GM21786 (cell line): ENCODE results near the gene ZFYVE19.

Experiments
- ATAC-seq: cut with Tn5 transposase; IDR thresholded peaks from one replicate; pipeline ENCODE4 v1.9.1; 2021; ENCODE audit not compliant: unreplicated experiment

Gene ZFYVE19

DNA sequence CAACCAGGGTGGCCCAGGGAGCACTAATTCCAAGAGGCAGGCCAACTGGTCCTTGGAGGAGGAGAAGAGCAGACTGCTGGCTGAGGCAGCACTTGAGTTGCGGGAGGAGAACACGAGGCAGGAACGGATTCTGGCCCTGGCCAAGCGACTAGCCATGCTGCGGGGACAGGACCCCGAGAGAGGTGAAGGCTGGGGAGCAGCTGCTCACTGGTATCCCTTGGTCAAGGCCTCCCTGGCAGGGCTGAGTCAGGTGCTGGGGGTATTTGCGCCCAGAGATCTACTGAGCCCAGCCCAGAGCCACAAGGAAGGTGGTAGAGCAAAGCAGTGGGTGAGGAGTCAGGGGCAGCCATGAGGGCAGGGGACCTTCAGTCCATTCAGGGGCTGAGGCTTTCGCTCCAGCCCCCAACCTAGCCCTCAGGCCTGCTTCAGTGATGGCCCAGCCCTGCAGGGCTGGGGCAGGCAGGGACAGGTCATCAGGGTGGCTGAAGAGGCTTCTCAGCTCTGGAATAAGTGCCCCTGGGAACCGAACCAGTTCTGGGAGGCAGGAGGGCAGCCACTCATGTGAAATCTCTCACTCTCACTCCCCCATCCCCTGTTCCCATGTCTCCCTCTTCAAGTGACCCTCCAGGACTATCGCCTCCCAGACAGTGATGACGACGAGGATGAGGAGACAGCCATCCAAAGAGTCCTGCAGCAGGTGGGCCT lies 6.0 kb downstream of the ZFYVE19 start:
- no peak for ATAC-seq

DNA sequence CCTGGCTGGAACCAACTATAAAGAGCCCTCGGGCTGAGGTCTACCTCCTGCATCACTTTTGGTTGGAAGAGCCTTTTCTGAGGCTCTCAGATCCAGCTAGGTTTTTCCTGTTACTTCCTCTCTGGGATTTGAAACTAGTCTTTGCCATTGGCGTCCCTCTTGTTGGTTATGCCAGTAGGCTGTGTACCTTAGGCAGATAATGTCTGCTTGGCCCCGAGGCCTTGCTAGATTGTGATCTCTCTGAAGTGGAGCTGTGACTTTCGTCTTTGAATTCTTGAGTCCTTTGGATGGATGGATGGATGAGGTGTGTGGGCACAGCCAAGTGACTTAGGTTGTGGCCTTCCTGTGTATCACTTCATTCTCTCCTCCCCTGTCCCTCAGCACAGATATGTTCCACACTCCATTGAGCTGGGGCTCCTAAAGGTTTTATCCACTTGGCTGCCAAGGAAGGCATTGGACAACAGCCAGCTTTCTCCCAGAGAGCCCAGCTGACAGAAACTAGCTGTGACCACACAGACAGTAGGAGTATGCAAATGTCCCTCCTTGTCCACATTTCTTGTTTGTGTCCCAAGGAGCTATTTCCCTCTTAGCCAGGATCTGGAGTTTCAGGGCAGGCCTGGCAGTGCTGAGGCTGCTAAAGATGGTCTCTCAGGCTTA lies 8.3 kb downstream of the ZFYVE19 start:
- ATAC-seq: no peak

DNA sequence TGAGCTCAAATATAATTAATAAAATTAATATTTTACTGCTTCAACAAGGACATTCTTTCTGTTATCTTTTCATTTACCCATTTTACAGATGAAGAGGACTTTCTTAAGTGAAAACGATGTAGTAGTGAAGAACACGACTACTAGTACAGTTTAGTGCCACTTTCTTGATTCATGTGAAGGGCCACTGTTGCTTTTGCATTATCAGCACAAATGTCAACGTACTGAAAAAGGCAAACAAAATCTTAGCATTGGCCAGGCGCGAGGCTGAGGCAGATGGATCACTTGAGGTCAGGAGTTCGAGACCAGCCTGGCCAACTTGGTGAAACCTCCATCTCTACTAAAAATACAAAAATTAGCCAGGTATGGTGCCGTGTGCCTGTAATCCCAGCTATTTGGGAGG lies 12.2 kb downstream of the ZFYVE19 start:
- ATAC-seq: no peak

DNA sequence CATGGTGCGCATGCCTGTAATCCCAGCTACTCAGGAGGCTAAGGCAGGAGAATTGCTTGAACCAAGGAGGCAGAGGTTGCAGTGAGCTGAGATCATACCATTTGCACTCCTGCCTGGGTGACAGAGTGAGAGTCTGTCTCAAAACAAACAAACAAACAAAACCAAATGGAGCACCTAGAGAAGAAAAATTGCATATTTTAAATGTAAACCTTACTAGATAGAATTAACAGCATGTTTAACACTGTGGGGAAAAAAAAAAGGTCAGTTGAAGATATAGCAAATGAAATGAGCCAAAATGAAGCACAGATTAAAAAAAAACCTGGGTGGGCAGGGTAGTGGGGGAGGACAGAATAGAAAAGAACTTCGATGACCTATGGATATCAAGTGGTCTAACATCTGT lies 14.3 kb downstream of the ZFYVE19 start:
- no peak for ATAC-seq

DNA sequence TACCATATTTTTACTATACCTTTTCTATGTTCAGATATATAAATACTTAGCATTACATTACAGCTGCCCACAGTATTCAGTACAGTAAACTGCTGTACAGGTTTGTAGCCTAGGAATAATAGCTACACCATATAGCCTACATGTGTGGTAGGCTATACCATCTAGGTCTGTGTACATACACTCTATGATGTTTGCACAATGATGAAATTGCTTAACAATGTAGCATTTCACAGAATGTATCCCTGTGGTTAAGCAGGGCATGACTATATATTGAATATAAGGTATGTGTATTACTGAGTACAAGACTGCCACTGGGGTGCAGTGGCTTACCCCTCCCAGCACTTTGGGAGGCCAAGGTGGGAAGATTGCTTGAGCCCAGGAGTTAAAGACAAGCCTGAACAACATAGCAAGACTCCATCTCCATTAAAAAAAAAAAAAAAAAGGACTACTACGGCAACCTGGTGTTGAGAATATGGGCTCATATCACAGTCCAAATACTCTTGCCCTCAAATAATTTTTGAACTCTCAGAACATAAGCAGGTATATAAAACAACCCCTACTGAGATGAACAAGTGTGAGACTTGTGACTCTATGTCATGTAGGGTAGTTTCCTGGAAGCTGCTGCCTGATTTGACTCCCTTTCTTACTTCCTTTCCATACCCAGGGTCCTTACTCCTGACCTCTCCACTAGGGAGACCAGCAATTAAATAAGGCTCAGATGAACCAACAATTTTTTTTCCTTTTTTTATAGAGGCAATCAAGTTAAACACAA lies 16.9 kb downstream of the ZFYVE19 start:
- no peak for ATAC-seq

DNA sequence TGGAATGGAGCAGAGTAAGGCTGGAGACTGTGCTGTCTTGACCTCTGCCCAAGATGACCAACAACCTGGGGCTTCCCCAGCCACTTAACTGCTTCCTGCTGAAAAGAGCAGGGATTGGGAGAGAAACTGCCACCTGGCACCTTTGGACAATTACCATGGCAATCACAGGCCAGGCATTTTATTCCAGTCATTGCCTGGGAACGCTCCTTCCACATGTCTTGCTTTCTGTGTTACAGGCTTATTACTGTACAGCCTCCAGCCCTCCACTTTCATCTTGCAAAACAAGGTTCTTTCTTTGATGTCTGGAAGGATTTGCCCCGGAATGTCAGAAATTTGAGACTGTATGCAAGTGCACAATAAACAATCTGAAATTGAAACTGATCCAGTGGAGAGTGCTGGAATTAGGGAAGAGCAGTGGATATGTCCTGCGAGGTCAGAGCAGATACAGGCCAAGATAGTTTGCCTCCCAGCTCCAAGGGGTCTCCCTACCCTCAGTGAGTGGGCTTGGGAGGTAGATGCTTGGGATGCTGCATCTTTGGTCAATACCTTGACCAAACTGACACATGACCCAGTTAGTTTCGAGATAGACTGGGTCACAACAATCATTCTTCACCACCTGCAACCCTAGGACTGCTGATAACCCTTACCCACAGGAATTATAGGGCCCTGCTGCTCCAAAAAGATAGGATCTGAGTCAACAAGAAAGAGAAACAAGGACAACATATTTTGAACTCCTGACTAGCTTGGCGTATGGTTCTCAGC lies 19.0 kb downstream of the ZFYVE19 start:
- no peak for ATAC-seq

DNA sequence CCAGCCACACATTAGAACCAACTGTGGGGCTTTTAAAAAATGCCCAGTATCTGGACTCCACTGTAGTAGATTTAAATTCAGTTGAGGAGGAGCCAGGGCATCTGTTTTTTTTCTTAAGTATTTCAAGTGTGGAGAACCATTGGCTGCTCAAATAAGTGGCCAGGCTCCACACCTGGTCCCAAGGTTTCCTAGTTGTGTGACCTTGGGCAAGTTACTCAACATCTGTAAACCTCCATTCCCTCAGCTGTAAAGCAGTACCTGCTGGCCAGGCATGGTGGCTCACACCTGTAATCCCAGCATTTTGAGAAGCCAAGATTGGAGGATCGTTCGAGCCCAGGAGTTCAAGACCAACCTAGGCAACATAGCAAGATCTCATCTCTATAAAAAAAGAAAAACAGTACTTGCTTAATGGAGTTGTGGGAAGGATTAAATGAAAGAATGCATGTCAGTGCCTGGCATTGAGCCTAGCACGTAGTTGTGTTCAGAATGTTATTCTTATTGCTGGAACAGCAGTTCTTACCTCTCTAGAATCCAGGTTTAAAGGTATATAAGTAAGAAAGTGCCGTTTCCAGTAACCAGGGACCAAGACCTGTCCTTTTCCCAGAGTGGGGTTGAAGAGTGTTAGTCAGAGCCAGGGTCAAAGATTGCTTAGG lies 19.7 kb downstream of the ZFYVE19 start:
- no peak for ATAC-seq

DNA sequence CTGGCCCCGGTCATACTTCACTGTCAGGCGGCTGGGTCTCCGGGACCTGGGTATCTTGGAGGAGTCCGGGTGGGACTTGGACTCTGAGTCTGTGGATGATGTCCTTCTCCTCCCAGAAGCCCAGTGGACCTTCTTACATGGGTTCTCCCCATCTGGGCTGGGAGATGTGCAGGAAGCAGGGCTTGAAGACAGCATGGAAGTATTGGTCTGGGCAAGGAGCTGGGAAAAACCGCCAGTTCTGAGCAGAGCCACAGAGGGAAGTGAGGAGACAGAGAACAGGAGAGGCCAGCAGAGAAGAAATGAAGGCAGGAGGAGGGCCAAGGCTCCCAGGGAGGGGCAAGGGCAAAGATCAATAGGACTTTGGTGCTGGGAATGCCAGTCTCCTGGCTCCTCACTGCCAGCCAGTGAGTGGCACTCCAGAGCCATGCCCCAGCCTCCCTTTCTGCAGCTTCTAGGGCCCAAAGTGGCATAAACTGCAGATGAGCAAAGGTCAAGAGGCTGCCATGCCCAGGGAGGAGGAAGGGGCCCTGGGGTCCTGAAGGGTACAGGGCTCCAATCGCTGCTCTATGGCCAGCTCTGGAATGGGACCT lies 21.7 kb downstream of the ZFYVE19 start, which contains the start of gene PPP1R14D:
Gene PPP1R14D, minus strand, starts transcription at position 262 of the 590 bp plus-strand sequence. Its CDS starts 67 bp downstream, at position 195.
- no peak for ATAC-seq

DNA sequence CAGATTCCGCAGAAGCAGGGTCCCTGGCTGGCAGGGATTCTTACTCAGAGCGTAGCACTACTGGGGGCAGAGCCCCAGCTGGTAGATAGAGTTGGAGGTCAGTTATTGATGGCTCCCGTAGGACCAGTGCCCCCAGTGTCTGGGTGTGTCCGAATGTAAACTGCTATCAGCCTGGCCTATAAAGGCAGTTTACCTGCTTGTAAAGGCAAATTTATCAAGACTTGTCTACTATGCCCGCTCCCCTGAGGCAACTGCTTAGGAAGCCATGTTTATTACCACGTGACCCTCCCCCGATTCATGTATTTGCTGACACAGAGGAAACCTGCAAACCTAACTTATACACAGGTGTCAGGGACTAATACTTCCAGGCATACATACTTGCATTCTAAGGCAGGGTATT lies 22.2 kb downstream of the ZFYVE19 start:
- ATAC-seq: no peak

DNA sequence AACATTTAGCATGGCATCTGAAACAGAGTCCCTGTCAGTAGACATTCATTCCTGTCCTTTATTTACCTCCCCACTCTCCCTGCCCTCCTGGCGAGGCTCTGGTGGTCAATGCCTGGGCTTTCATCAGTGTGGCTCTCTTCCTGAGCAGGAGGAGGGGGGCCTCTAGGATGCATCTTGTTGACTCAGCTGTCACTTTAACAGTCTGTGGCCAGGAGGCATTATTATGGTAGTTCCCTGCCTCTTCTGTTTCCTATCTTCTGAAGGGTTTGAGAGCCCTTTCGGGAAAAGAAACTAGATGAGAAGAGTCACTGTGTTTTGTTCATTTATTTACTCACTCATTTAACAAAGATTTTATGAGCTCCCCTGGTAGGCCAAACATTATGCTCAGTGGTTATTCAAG lies 24.0 kb downstream of the ZFYVE19 start:
- no peak for ATAC-seq

DNA sequence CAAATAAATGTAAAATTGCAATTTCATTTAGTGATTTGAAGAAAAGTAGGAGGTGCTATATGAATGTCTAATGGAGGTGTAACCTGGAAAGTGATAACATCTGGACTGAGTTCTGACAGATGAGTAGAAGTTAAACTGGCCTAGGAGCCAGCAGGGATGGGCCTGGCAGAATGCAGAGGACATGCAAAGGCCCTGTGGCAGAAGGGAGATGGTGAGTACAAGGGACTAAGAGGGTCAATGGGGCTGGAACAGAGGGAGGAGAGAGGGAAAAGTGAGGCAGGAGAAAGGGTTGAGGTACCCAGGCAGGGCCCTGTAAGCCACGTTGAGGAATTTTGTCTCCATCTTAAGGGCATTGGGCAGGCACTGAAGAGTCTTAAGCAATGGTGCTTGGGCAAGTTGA lies 25.0 kb downstream of the ZFYVE19 start:
- ATAC-seq: no peak

DNA sequence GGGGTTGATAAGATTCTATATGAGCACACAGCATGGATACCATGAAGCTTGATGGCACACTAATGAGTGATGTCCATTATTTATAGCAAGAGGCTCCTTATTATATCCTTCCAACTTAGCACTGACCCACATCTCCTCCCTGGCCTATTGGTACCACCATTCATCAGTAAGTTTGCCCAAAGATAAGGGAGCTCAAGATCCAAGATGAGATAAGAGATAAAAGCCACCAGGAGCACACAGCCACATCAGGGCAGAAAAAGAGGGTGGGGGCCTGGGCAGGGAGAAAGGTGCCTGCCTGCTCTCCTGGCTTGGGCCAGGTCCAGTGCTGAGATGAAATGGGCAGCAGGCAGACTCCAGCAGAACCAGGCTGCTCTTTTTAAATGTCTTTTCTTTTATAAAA lies 26.0 kb downstream of the ZFYVE19 start:
- ATAC-seq: no peak

DNA sequence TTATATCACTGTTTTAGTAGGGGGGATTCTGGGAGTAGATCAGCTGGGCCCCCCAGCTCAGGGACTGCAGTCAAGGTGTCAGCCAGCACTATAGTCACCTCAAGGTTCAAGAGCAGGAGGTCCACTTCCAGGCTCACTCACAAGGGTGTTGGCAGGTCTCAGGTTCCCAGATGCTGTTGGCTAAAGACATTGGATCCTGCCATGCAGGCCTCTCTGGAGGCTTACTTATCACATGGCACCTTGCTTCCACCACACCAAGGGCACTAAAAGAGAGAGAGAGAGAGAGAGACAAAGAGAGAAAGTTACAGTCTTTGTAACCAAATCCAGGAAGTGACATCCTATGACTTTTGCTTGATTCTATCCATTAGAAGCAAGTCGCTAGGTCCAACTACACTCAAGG lies 29.1 kb downstream of the ZFYVE19 start:
- no peak for ATAC-seq

DNA sequence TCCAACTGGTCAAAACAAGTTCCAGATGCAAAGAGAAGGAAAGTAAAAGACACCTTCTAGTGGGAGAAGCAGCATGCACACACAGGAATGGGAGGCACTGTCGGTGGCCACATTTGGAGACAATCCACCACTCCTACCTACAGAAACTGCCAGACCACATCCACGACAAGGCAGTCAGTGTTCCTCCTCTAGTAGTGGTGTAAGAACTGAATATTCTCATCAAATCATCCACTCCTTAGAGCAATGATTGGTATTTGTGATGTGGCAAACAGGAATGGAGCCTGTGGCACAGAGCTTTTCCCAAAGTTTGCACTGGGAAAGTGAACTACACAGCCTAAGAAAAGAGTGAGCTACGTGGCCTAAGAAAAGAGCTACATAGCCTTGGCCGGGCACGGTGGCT lies 31.9 kb downstream of the ZFYVE19 start:
- no peak for ATAC-seq

DNA sequence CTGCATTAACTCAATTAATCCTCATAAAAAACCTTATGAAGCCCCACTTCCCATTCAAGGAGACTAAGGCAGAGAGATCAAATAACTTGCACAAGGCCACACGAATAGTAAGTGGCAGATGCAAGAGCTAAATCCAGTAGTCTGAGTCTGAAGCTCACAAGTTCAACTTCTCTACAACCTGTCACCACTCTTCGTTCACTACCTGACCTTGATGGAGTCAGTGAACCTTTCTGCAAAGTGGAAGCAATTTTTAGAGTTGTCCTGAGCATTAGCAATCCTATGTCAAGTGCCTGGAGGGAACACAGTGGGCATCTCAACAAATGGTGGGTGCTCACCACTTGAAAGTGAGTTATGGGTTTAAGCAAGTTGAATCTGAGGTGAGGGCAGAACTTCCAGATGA lies 34.9 kb downstream of the ZFYVE19 start:
- ATAC-seq: no peak

DNA sequence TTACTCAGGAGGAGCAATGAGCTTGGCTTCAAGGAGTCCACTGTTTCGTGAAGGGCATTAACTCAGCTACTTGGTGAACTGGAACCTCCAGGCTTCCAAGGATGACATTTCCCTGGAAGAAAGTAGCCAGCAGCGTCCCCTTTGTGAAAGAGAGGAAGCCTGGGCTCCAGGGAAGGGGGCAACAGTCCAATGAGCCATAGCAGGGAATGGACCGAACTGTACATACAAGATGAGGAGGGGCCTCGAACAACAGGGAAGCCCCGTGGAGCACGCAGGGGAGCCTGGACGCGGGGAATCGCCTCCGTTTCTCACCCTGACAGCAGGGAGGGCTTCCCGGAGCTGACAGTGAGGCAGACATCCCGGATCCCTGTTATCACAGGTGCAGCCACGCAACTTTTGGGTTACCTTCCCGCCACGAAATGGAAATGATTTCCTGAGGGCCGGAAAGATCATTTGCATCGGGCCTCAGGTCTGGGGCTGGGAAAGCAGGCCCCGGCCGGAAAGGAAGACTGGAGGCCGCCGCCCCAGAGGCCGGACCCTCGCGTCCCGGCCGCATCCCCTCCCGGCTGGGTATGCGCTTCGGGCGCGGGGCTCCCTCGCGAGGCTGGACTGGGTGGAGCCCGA lies 36.5 kb downstream of the ZFYVE19 start:
- ATAC-seq: no peak

DNA sequence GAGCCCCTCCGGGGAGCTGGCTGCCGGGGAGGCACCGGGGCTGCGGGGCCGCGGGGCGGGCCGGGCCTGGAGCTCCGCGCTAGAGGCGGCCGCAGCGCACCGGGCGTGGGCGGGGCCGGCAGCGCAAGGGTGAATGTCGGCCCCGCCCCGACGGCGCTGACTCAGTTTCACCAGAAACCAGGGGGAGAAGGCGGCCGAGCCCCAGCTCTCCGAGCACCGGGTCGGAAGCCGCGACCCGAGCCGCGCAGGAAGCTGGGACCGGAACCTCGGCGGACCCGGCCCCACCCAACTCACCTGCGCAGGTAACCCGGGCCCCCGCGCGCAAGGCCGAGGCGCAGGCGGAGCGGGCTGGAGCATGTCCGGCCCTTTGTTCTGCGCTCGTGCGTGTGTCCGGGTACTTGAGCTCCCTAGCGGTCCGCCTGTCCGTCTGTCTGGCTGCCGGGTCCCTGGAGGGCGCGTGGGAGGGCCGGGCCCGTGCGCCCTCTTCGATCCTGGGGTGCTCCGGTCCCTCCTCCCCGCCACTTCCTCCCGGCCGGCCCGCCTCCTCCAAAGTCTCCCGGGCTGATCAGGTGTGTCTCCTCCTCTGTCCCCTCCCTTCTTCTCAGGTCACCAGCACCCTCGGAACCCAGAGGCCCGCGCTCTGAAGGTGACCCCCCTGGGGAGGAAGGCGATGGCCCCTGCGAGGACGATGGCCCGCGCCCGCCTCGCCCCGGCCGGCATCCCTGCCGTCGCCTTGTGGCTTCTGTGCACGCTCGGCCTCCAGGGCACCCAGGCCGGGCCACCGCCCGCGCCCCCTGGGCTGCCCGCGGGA lies 37.2 kb downstream of the ZFYVE19 start, which contains the start of gene SPINT1:
Gene SPINT1, plus strand, starts transcription at position 164 of the 811 bp plus-strand sequence. Its CDS starts 507 bp downstream, at position 671.
- no peak for ATAC-seq

DNA sequence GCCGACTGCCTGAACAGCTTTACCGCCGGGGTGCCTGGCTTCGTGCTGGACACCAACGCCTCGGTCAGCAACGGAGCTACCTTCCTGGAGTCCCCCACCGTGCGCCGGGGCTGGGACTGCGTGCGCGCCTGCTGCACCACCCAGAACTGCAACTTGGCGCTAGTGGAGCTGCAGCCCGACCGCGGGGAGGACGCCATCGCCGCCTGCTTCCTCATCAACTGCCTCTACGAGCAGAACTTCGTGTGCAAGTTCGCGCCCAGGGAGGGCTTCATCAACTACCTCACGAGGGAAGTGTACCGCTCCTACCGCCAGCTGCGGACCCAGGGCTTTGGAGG lies 37.8 kb downstream of the ZFYVE19 start:
- ATAC-seq: no peak

DNA sequence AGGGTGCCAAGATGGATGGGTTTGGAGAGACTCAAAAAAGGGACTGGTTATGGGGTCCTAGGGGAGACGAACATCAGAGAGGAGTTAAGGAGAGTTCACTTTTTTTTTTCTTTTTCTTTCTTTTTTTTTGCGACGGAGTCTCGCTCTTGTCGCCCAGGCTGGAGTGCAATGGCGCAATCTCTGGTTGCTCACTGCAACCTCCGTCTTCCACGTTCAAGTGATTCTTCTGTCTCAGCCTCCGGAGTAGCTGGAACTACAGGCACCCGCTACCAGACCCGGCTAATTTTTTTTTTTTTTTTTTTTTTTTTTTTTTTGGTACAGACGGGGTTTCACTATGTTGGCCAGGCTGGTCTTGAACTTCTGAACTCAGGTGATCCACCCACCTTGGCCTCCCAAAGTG lies 38.1 kb downstream of the ZFYVE19 start:
- no peak for ATAC-seq
